Activated T-helper 1 cell treated with anti-CD3 and anti-CD28 coated beads, Interleukin-2, amount 50 U/mL, for 16 hours (primary cell): ENCODE data around the gene MPHOSPH10.
"Not testable (repeated sequence)": the region's sequence is repeated elsewhere in the genome, so short reads cannot be mapped to it uniquely, and the experiment has no call there.

Experiments used
- DNase-seq, 2 donors: peaks; one replicate each; pipeline ENCODE4 v3.0.0-alpha.2; 2020; ENCODE audit warnings: low read depth in 1 of 2, low spot score in 1 of 2

The MPHOSPH10 gene

DNA sequence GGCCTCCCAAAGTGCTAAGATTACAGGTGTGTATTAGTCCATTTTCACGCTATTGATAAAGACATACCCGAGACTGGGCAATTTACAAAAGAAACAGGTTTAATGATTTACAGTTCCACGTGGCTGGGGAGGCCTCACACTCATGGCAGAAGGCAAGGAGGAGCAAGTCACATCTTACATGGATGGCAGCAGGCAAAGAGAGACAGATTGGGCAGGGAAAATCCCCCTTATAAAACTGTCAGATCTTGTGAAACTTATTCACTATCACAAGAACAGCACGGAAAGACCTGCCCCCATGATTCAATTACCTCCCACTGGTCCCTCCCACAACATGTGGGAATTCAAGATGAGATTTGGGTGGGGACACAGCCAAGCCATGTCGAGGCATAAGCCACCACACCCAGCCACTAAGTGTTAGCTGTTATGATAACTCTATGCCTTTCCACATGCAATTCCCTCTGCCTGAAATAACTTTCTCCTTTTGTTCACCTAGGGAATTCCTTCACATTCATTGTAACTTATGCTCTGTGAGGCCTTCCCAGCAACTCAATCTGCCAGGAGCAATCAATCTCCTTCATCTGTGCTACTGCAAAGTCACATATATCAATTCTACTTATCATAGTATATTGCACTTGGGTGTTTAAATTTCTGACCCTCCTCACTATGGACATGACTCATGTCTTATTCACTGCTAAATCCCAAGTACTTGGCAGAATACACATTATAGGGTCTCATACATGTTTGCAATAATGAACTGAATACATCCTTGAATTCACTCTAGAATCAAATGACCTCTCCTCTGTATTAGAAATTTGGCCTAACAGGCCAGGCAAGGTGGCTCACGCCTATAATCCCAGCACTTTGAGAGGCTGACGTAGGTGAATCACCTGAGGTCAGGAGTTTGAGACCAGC, 7.8 kb upstream of the MPHOSPH10 start:
- no peak for DNase-seq

GRCh38 chr2:71125506-71126294, 4.7 kb upstream of the MPHOSPH10 start:
- no peak for DNase-seq

- DNase-seq = no peak
Observed at GRCh38 chr2:71126957-71127356, 3.5 kb upstream of the MPHOSPH10 start.

- DNase-seq = no peak
Observed at GRCh38 chr2:71129114-71129901, 1.1 kb upstream of the MPHOSPH10 start.

DNA sequence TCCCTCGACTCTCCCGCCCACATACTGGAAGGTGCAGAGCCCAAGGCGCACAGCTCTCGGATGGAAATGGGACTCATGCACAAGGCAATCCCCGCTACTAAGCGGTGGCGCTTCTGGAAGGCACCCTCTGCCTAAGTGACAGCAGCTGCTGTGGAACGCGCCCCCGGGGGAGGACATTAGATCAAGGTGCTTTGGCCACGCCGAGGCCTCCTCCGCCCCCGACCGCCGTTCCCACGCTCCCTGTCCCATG, 607 bp upstream of the MPHOSPH10 start:
- no peak for DNase-seq

- no peak for DNase-seq
Observed at GRCh38 chr2:71130905-71131244, 441 bp downstream of the MPHOSPH10 start.

DNA sequence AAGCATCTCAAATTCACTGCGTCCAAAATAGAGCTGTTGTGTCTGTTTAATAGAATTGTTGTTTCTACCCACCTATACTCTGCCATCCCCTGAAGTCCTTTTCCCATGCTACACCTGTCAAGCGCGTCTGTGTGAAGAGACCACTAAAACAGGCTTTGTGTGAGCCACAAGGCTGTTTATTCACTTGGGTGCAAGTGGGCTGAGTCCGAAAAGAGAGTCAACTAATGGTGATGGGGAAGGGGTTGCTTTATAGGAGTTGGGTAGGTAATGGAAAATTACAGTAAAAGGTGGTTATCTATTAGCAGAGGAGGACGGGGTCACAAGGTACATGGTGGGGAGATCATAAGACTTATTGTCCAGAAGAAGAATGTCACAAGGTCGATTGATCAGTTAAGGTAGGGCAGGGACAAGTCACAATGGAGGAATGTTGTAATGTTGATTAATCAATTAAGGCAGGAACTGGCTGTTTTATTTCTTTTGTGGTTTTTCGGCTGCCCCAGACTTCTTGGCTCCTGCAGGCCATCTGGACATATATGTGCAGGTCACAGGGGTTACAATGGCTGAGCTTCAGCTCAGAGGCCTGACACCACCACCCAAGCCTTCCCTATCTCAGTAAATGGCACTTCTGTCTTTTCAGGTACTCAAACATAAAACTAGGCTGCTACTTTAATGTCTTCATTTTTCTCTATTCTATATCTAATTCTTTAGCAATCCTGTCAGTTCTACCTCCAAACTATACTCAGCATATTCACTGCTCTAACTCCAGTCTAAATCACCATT, 1.1 kb downstream of the MPHOSPH10 start:
- not testable (repeated sequence) for DNase-seq

- no peak for DNase-seq
Observed at GRCh38 chr2:71133603-71134002, 3.2 kb downstream of the MPHOSPH10 start.

DNA sequence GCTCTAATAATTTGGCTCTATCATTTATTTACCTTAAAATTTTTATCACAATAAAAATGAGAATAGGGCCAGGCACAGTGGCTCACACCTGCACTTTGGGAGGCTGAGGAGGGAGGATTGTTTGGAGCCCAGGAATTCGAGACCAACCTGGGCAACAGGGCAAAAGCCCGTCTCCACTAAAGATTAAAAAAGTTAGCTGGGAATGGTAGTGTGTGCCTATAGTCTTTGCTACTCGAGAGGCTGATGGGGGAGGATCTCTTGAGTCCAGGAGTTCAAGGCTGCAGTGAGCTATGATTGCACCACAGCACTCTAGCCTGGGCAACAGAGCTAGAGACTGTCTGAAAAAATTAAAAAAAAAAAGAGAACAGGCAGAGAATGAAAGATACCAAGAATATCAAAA, 5.7 kb downstream of the MPHOSPH10 start:
- DNase-seq = no peak

GRCh38 chr2:71143782-71144181, 13.3 kb downstream of the MPHOSPH10 start:
- no peak for DNase-seq

DNA sequence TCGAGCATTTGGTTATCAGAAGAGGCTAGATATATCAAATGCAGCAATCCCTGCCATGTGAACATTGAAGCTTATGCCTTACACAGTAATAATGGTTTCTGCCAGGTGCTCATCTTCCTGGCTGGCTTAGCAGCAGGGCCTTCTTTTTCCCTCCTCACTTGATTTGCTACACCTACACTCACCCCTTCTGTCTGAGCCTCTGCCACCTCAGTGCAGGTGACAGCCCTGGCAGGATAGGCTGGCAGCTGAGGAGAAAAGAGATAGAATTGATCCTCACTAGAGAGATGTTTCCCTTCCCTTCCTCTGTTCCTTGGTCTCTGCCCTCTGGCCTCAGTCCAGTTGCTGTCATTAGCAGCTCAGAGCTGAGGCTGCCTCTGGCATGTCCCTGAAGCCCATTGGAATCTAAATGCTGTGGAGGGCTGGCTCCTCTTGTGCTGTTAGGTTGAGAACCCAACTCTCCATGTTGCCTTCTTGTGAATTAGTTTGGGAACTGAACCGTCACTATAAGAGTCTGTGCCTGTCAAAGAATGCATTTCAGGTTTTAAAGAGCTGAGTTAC, 18.2 kb downstream of the MPHOSPH10 start:
- DNase-seq = no peak

DNA sequence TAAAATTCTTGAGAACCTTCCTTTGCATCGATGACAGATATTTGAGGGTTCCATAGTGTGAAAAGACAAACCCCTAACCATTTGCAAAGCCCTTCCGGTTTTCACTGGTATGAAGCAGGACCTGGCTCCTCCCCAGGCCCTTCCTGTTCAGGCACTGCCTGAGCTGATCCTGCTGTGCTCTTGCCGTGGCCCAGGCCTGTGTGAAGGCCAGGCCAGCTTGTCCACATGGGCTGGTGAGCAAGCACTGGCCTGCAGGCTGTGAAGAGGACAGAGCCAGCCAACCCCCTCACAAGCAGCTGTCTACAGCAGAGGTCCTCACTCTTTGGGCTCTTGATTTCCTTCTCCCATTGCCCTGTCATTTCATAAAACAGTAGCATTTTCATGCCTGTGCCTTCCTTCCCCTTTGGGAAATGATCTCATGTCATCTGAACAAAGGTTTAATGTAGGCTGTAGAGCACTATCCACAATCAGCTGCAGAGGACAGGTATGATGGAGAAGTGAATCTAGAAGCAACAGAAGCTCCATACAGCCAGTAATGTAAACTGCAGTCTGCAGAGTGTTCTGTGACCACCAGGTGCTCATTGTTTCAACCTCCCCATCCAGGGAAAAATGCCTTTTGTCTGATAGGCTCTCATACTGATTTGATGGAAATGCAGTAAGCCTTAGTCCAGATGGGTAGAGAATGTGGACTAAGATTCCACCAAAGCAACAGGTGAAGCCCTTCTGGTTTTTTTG, 19.8 kb downstream of the MPHOSPH10 start:
- no peak for DNase-seq

DNA sequence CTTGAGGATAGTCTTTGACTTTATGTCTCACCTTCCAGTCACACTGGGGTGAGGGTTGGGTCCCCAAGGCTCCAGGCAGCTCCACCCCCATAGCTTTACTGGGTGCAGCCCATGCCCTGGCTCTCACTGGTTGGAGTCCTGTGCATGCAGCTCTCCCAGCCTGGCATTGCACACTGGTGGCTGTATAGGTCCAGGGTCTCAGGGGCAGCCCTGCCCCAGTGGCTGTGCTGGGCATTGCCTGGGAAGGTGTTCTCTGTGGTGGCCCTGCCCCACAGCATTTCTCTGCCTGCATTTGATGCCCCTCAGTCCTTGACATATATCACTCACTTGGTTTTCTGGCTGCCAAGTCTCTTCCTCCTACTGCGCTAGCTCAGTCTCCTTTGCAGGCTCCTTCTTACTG, 21.2 kb downstream of the MPHOSPH10 start:
- no peak for DNase-seq

DNA sequence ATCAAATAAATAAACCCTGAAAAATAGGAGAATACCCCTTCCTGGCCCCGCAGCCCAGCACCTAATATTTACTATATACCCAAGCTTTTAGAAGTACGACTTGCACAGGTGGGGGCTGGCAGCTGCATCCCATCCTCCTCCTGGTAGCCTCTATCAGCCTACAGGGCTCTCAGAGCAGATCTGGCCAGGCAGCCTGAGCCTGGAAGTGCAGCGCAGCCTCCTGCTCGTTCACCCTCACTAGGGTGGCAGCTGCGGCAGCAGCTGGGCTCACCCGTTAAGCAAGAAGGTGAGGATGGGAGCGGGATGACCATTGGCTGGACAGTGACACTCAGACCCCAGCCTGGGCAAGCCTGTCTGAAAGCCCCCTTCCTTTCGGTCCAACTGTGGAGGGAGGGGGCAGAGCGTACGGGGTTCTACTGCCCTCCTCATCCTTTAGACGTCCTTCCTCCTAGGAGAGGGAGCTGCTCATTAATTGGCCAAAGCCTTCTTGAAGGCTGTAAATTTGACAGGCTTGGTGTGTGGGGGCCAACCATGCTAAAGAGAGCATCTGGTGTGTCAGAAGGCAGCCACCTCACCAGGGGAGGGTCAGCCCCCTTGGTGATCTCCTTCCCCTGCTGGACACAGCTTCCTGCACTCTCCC, 23.3 kb downstream of the MPHOSPH10 start:
- no peak for DNase-seq

GRCh38 chr2:71154279-71154678, 23.8 kb downstream of the MPHOSPH10 start:
- DNase-seq = no peak

DNA sequence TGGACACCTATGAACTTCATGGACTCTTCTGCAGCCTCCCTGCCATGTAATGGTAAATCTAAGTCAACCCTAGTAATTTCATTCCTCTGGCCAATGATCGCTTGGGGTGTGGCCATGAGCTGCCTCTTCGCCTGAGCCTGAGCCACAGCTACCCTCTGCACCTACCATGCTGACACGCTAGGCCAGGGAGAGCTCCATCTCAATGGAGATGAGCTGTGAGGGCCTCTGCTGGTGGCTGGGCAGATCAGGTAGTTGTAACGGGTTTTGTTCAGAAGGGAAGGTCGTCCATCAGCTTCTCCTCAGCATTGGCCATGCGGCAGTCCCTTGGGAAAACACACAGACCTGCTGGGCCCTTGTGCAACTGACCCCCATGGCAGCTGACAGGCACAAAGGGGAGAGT, 24.4 kb downstream of the MPHOSPH10 start:
- DNase-seq = no peak

DNA sequence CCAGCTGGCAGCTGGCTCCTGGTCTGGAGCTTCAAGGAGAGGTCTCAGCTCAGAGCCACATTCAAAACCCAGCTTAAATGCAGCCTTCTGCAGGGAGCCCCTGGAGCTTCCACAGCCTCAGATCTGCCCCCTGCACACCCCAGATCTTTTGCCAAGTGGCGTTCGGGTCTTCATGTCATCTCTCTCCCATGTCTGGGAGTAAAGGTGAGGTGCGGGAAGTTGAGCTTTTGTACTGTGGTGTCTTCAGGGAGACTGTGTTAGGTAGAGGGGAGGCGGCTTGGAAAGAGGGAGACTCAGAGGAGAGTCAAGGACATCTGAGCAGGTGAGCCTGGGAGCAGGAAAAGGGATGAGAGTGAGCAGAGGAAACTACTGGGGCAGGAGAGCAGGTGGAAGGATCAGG, 25.4 kb downstream of the MPHOSPH10 start:
- DNase-seq = no peak

- no peak for DNase-seq
Observed at GRCh38 chr2:71156573-71156972, 26.1 kb downstream of the MPHOSPH10 start.

DNA sequence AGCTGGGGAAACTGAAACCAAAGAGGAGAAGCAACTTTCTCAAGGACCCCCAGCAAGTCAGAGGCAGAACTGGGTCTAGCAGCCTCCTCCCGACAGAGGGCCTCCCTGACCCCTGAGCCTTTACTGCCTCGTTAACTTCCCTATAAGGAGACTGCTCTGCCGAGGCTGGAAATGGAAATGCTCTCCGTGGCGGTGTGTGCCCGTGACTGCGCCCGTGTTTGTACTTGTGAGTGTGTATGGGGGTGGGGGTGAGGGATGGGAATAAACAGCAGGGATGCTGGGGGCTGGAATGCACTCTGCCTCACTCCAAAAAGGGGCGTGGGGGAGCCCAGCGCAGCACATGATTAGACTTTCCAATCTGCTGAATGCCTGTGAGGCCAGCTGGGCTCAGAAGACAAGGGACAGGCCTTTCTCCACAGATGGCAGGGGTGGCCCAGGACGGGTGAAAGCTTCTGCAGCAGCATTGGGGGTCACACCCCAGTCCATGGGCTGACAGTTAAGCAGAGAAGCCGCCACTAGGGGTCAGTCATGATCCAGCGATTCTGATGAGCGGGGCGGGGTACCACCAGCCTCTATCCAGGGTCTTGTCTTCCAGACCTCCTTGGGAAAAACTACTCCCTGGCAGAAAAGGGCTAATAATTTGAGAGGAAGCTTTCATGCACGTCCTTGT, 26.8 kb downstream of the MPHOSPH10 start:
- DNase-seq = peak; percentile 18 to 25
